Right lobe of liver (tissue), 6 donors: ENCODE measurements around the gene ERC1. TPM values are rescaled to one million over a fixed set of nuclear protein-coding genes. Genes with fewer than 3 reads are reported as not detected.

Experiments used
- ATAC-seq, 4 donors: fragments of 200-7000 bp; cut with Tn5 transposase; one replicate each; pipeline ENCODE4 v1.9.1; 2020; ENCODE audit warnings: mild to moderate bottlenecking in 4 of 4, moderate library complexity in 4 of 4
- DNase-seq, 3 donors: peaks; one replicate each; pipeline ENCODE4 v3.0.0-alpha.2; 2020
- H3K27ac ChIP-seq, 3 donors: fragments of 200-600 bp; one replicate each; pipeline ENCODE4 v1.8.0; 2022
- H3K27me3 ChIP-seq, 2 donors: fragments of 200-600 bp; one replicate each; pipeline ENCODE4 v1.8.0; 2022
- H3K36me3 ChIP-seq, 4 donors: fragments of 200-600 bp; sonication (generic) in 1 of 4; one replicate each; pipeline versions ENCODE4 v1.5.1 to v1.8.0; 2017 to 2022; ENCODE audit warnings: control low read depth in 1 of 4
- H3K4me1 ChIP-seq, 4 donors: fragments of 200-600 bp; sonication (generic) in 1 of 4; one replicate each; pipeline versions ENCODE4 v1.5.1 to v1.8.0; 2017 to 2022; ENCODE audit warnings: control low read depth in 1 of 4
- H3K4me3 ChIP-seq, 3 donors: fragments of 200-600 bp; one replicate each; pipeline ENCODE4 v1.8.0; 2022
- H3K9me3 ChIP-seq, 4 donors: fragments of 200-600 bp; sonication (generic) in 1 of 4; one replicate each; pipeline versions ENCODE4 v1.5.1 to v1.8.0; 2017 to 2022; ENCODE audit warnings: control low read depth in 1 of 4
- CTCF ChIP-seq, 4 donors: fragments of 200-600 bp in 3 of 4; fragments of 450-650 bp in 1 of 4; IDR thresholded peaks; one replicate each; pipeline versions ENCODE4 v1.5.1 to v1.8.0; 2016 to 2022; ENCODE audit warnings: antibody characterized with exemption in 4 of 4, mild to moderate bottlenecking in 2 of 4
- POLR2A ChIP-seq: fragments of 450-650 bp; IDR thresholded peaks from one replicate; pipeline ENCODE4 v1.6.1; 2017; ENCODE audit warnings: antibody characterized with exemption, mild to moderate bottlenecking
- WGBS: methylation state at CpG from one replicate; pipeline ENCODE4 v1.1.6; 2018; ENCODE audit warnings: low coverage, low lambda C conversion rate; ENCODE audit not compliant: insufficient coverage; ENCODE audit errors: missing lambda C conversion rate; 5-methylcytosine and 5-hydroxymethylcytosine counted together
- intact Hi-C, 2 donors: fragments of 100-400 bp; cut with DNase I; formaldehyde crosslinking; loops; one replicate each; pipeline versions ENCODE4 v1.11.2 to v1.14.1; 2022
- total RNA-seq, 6 experiments: library from RNA; depleted of rRNA in 2 of 6; stranded (reverse); fragments of >200 nt in 2 of 6; fragmentation: NEBNext Ultra II Directional in 3 of 6; extraction: Animal tissue kit (Norgen Biotek cat#: 25700) in 3 of 6; gene quantifications; one replicate each; pipeline versions ENCODE4 v1.1.0 to v1.2.4, GENCODE V29; 2016 to 2023
- donor health status: DM: no; HTN: yes; CAD: no.
- donor health status: DM: no; HTN: no; CAD: no.
- donor health status: DM: no; HTN: no; CAD: no.
- donor health status: DM: no; HTN: yes; CAD: no.
- donor health status: DM: no; HTN: yes; CAD: no.

The ERC1 gene
- total RNA-seq, 6 experiments from 2014 or later, result 24.8 to 30.8 (median 28.6) TPM

DNA sequence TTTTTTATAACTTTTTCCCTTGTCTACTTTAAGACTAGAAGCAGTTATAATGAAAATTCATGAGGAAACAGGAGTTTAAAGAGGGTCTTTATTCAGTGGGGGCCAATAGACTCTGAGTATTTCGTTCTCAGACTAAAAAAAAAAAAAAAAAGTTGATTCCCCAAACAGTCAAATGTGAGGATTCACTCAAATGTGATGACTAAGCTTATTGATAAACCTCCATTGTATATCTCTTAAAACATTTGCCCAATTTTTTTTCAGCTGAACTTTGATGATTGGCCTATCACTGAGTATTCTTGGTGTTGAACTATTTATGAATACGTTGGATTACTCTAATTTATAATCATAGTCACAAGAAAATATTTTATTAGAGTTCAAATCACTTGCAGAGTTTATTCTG, 265.3 kb downstream of the ERC1 start:
- H3K9me3 ChIP-seq, result no peaks in the 10 kb centered on the region
- ATAC-seq (no peak), DNase-seq (no peak)
- intact Hi-C loops, result no loop called here
- WGBS, result 97% methylated on average over 2 of the region's 2 CpGs
- H3K27ac ChIP-seq, result no peak overlapping the region
- no peak for TF ChIP-seq CTCF (IDR thresholded peaks at IDR 0.05)
- TF ChIP-seq POLR2A, result no peak
- H3K4me3 ChIP-seq, result no peak overlapping the region
- H3K4me1 ChIP-seq, result no peaks in the 10 kb centered on the region
- H3K27me3 ChIP-seq, result no peaks in the 10 kb centered on the region
- peaks cover 0 to 6% (median 0%) of the 10 kb centered on the region in 4 donors for H3K36me3 ChIP-seq

DNA sequence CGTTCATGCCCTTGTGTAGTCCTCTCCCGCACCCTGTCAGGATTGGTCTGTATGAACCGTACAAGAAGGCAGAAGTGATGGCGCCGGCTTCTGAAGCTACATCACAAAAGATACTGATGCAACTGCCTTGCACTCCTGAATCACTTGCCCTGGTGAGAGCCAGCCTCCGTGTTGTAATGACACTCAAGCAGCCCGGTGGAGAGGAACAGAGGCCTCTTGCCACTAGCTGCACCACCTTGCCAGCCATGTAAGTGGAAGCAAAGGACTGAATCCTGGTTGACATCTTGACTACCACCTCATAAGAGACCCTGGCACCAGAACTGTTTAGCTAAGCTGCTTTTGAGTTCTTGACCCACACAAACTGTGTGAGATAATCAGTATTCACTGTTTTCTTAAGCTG, 266.0 kb downstream of the ERC1 start:
- intact Hi-C loops, result no loop called here
- Histone ChIP-seq H3K36me3 (peaks cover 0 to 6% (median 0%) of the 10 kb centered on the region in 4 donors), H3K4me3 (no peak overlapping the region), H3K9me3 (no peaks in the 10 kb centered on the region), H3K27me3 (no peaks in the 10 kb centered on the region), H3K27ac (no peak overlapping the region), H3K4me1 (no peaks in the 10 kb centered on the region)
- DNase-seq (no peak), ATAC-seq (no peak)
- TF ChIP-seq POLR2A (no peak), CTCF (IDR thresholded peaks at IDR 0.05) (no peak)
- WGBS, result 98% methylated on average over 6 of the region's 7 CpGs

DNA sequence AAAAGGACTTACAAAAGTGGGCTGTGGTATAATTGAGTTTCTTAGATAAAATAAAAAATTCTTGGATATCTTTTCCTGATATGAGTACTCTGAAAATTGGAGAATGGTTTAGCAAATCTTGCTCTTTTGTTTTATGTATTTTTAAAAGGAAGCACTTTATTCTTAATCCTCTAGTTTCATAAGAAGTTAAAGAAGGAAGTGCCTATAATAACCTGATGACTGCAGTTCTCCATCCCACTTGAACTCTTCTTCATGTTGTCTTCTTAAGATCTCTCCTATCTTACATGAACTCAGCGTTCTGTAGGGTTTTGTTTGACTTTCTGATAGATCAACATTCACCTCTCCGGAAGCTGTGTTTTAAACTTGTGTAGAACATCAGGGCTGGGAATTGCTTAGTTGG, 271.0 kb downstream of the ERC1 start:
- no peaks in the 10 kb centered on the region for H3K27me3 ChIP-seq
- DNase-seq (no peak), ATAC-seq (no peak)
- H3K27ac ChIP-seq, result no peak overlapping the region
- no peaks in the 10 kb centered on the region for H3K4me1 ChIP-seq
- no peaks in the 10 kb centered on the region for H3K9me3 ChIP-seq
- H3K4me3 ChIP-seq, result no peak overlapping the region
- H3K36me3 ChIP-seq, result peaks cover 0 to 12% (median under 1%) of the 10 kb centered on the region in 4 donors
- TF ChIP-seq CTCF (IDR thresholded peaks at IDR 0.05) (no peak), POLR2A (no peak)
- WGBS, result 95% methylated on average over 2 of the region's 2 CpGs
- intact Hi-C loops, result no loop called here

GRCh38 chr12:1267243-1267642, 276.2 kb downstream of the ERC1 start:
- 92% methylated on average over 7 of the region's 7 CpGs for WGBS
- Histone ChIP-seq H3K27ac (no peak overlapping the region), H3K4me1 (no peaks in the 10 kb centered on the region), H3K36me3 (peaks cover 0 to 12% (median 0%) of the 10 kb centered on the region in 4 donors), H3K9me3 (no peaks in the 10 kb centered on the region), H3K27me3 (no peaks in the 10 kb centered on the region), H3K4me3 (no peak overlapping the region)
- ATAC-seq (no peak), DNase-seq (no peak)
- intact Hi-C loops, result no loop called here
- TF ChIP-seq POLR2A (no peak), CTCF (IDR thresholded peaks at IDR 0.05) (no peak)

DNA sequence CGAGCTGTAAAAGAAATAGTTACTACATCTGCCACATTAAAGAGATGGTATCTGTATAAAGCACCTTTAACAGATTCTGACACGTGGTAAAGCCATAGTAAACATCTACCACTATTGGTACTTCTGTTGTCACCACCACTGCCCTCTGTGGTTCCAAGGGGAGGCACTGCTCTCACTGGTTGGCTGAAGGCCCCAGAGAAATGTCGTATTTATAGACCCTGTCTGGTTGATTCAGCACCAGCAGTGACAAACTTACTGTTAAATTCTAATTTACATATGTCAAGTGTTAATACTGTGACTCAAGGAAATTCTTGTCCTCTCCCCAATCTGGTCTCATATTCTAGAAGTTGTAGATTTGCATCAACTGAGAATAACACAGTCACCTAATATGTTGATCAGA, 281.1 kb downstream of the ERC1 start:
- Histone ChIP-seq H3K27ac (no peak overlapping the region), H3K27me3 (no peaks in the 10 kb centered on the region), H3K4me1 (no peaks in the 10 kb centered on the region), H3K4me3 (no peak overlapping the region), H3K9me3 (no peaks in the 10 kb centered on the region), H3K36me3 (no peaks in the 10 kb centered on the region)
- ATAC-seq, result no peak
- WGBS, result no CpG with 5 or more reads among the region's 3 CpGs
- no peak for DNase-seq
- TF ChIP-seq POLR2A, result no peak
- no peak for TF ChIP-seq CTCF (IDR thresholded peaks at IDR 0.05)
- intact Hi-C loops, result no loop called here
